GM06990 (cell line): ENCODE measurements around the gene MTCH1.
A peak's percentile ranks its signal among the peaks of the same experiment; 100 is the strongest.

Experiments
- DNase-seq: peaks from one replicate; pipeline ENCODE4 v3.0.0-alpha.2; 2011; ENCODE audit not compliant: insufficient read length; ENCODE audit errors: extremely low read depth
- H3K27me3 ChIP-seq: replicated peaks from 2 replicates; pipeline ENCODE4 v1.6.0; 2011; ENCODE audit warnings: low read length; ENCODE audit not compliant: control insufficient read depth, insufficient read depth
- H3K36me3 ChIP-seq: 2 replicates; pipeline ENCODE4 v1.5.1; 2011; ENCODE audit warnings: low read length; ENCODE audit not compliant: control insufficient read depth, insufficient read depth
- H3K4me3 ChIP-seq: replicated peaks from 2 replicates; pipeline ENCODE4 v1.5.1; 2011; ENCODE audit warnings: low read depth, mild to moderate bottlenecking, control low read depth, low read length
- CTCF ChIP-seq: IDR thresholded peaks from 2 replicates; pipeline ENCODE4 v1.5.1; 2011; ENCODE audit warnings: low read length, control low read depth, mild to moderate bottlenecking, inconsistent platforms; ENCODE audit not compliant: insufficient read depth, poor library complexity, severe bottlenecking

Gene MTCH1

DNA sequence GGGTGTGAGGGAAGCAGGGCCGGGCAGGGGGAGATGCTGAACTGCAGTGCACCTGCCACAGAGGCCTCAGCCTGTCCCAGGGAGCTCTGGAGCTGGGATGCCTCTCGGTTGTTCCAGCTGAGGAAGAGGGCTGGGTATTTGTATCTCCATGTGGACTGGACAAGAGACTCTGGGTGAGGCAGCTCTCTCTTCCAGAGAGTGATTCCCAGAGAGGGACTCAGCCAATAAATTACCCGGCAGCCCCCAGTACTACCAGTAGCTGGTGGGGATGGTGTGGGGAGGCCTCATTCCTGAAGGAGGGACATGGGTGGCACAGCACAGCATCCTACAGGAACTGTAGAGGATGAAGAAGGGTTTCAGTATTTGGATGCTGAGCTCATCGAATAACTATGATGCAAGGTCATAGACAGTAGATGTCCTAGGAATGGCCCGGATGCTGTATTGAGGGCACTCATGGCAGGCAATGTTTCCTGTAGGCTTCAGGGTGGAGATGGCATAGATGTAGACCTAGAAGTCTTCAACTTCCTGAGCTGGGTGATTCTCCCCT, 20.9 kb upstream of the MTCH1 start:
- no peaks in the 10 kb centered on the region for H3K27me3 ChIP-seq
- peaks cover 24% of the 10 kb centered on the region for H3K36me3 ChIP-seq
- no peak for TF ChIP-seq CTCF
- H3K4me3 ChIP-seq = peak overlapping the region; percentile 92
- DNase-seq = no peak

DNA sequence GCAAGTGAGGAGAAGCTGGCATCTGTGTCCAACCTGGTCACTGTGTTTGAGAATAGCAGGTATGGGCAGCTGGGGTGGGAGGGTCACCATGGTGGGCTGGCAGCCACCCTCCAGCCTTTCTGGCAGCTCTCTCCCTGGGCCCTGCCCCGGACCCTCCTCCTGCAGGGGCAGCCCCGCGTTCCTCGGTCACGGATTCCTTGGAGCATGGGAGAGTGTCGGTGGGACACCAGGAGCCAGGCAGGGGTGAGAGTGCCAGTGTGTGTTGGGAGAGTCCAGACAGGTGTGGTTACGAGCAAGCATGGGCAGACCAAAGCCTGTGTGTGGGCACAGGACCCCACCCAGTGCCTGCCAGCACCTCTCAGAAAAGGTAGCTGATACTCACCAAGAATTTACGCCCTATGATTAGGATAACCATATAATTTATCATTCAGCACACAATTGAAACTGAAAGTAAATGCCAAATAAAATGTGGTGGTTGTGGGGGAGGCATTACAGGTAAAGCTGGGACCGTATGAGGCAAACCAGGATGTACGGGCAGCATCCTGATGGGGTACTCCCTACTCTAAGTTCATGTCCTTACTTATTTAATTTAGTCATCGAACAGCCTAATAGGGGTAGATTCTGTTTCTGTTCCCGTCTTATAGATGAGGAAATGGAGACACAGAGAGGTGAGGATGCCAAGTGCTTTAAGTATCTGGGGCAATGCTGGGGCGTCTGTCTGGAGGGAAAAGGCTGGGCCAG, 20.0 kb upstream of the MTCH1 start:
- H3K36me3 ChIP-seq = peaks cover 17% of the 10 kb centered on the region
- H3K27me3 ChIP-seq = no peaks in the 10 kb centered on the region
- peak overlapping the region; percentile 92 for H3K4me3 ChIP-seq
- no peak for TF ChIP-seq CTCF
- DNase-seq = no peak

DNA sequence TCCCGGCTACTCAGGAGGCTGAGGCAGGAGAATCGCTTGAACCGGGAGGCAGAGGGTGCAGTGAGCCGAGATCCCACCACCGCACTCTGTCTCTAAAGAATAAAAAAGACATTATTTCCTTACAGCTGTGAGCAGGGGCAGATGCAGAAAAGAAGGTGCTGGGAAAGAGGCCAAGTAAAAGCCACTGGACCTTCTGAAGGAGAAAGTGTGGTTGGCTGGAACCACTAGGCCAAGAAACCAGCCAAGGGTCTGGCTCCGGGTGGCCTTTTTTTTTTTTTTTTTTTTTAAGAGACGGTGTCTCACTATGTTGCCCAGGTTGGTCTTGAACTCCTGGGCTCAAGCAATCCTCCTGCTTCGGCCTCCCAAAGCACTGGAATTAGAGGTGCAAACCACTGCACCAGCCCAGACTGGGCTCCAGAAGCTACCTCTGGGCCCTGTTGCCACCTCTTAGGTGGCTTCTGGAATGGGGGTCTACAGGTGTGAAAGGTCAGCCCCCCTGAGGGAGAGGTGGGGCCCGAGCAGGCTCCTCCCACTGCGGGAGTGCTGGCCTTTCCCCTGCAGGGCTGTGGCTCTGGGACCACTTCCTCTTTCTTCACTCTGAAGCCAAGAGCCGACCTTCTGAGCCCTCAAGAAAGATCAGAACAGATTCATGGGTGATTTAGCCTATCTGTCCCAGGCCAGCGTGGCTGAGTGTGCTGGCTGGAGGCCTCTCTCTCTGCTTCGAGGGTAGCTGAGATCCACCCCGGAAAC, 19.2 kb upstream of the MTCH1 start, which contains the start of gene FGD2:
FGD2 (plus strand) TSS at position 595 of the 750 bp plus-strand sequence. CDS start 163 bp downstream, outside the sequence.
- peaks cover 11% of the 10 kb centered on the region for H3K36me3 ChIP-seq
- TF ChIP-seq CTCF = no peak
- DNase-seq = peak; percentile 84
- peak within 1 kb of the TSS; percentile 92 for H3K4me3 ChIP-seq
- no peaks in the 10 kb centered on the region for H3K27me3 ChIP-seq

- Histone ChIP-seq H3K36me3 (peaks cover 6% of the 10 kb centered on the region), H3K27me3 (no peaks in the 10 kb centered on the region), H3K4me3 (no peak overlapping the region)
- TF ChIP-seq CTCF = no peak
- DNase-seq = peak; percentile 59
Observed at GRCh38 chr6:37004044-37004980, 18.3 kb upstream of the MTCH1 start.

DNA sequence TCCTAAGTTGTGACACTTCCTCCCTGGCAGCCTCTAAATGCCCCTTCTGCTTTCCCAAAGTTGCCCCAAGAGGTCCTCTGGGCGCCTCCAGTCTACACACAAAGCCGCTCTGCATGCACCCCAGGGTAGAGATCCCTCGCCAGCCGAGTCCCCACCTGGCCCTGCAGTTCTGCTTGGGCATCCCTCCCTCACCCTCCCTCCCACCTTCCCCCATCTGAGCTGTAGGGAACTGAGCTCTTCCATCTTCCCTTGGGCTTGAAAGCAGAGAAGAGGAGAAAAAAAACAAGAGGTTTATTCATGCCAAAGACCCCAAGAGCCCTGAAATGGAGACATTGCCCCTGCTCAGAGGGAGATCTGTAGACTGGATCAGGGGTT, 13.7 kb upstream of the MTCH1 start:
- Histone ChIP-seq H3K27me3 (no peaks in the 10 kb centered on the region), H3K4me3 (no peak overlapping the region), H3K36me3 (no peaks in the 10 kb centered on the region)
- DNase-seq = no peak
- TF ChIP-seq CTCF = no peak
